Spleen (tissue), 11 donors: ENCODE results near the gene ICAM5. TPM values are rescaled to one million over a fixed set of nuclear protein-coding genes. Genes with fewer than 3 reads are reported as not detected.

Source experiments
- DNase-seq: peaks from one replicate; pipeline ENCODE4 v3.0.0-alpha.2; 2020
- H3K27ac ChIP-seq, 8 donors: fragments of 200-600 bp; sonication (generic) in 7 of 8; 1 replicate in 4 of 8; 2 replicates in 4 of 8; pipeline versions ENCODE4 v1.5.0 to v1.8.0; 2016 to 2021; ENCODE audit warnings: inconsistent platforms in 4 of 8, mild to moderate bottlenecking in 4 of 8, moderate library complexity in 1 of 8
- H3K27me3 ChIP-seq, 7 donors: fragments of 200-600 bp; sonication (generic) in 6 of 7; replicated peaks in 1 of 7; 1 replicate in 4 of 7; 2 replicates in 3 of 7; pipeline versions ENCODE4 v1.5.0 to v1.8.0; 2016 to 2021; ENCODE audit warnings: inconsistent platforms in 3 of 7, mild to moderate bottlenecking in 1 of 7
- H3K36me3 ChIP-seq, 6 donors: fragments of 200-600 bp; sonication (generic) in 5 of 6; 1 replicate in 4 of 6; 2 replicates in 2 of 6; pipeline versions ENCODE4 v1.5.0 to v1.8.0; 2016 to 2021; ENCODE audit warnings: inconsistent platforms in 2 of 6
- H3K4me1 ChIP-seq, 6 donors: fragments of 200-600 bp; sonication (generic) in 5 of 6; 1 replicate in 3 of 6; 2 replicates in 3 of 6; pipeline versions ENCODE4 v1.5.0 to v1.8.0; 2016 to 2021; ENCODE audit warnings: inconsistent platforms in 3 of 6
- H3K4me3 ChIP-seq, 8 donors: fragments of 200-600 bp; sonication (generic) in 7 of 8; 1 replicate in 4 of 8; 2 replicates in 4 of 8; pipeline versions ENCODE4 v1.5.0 to v1.8.0; 2016 to 2021; ENCODE audit warnings: inconsistent platforms in 4 of 8, mild to moderate bottlenecking in 4 of 8, moderate library complexity in 2 of 8
- H3K9me3 ChIP-seq, 8 donors: fragments of 200-600 bp; sonication (generic) in 7 of 8; 1 replicate in 4 of 8; 2 replicates in 4 of 8; pipeline versions ENCODE4 v1.5.0 to v1.8.0; 2016 to 2021; ENCODE audit warnings: inconsistent platforms in 4 of 8
- POLR2A ChIP-seq, 3 donors: fragments of 450-650 bp; IDR thresholded peaks; one replicate each; pipeline ENCODE4 v1.5.1; 2017; ENCODE audit warnings: antibody characterized with exemption in 3 of 3, mild to moderate bottlenecking in 1 of 3
- POLR2AphosphoS5 ChIP-seq, 3 donors: sonication (generic); formaldehyde crosslinking; IDR thresholded peaks; one replicate each; pipeline ENCODE4 v1.5.1; 2017; ENCODE audit warnings: antibody characterized with exemption in 3 of 3
- WGBS, 5 donors: extraction: QIAGEN DNeasy Blood & Tissue Kit in 3 of 5; methylation state at CpG; one replicate each; pipeline versions ENCODE4 v1.1.5 to v1.1.7; 2013 to 2018; 5-methylcytosine and 5-hydroxymethylcytosine counted together
- intact Hi-C: fragments of 100-400 bp; cut with DNase I; formaldehyde crosslinking; loops from one replicate; pipeline ENCODE4 v1.15.0; 2023; ENCODE audit warnings: low total_unique reads
- polyA plus RNA-seq, 3 donors: library from polyadenylated mRNA; stranded (reverse); fragments of 200-250 nt; gene quantifications; one replicate each; pipeline ENCODE4 v1.2.1, GENCODE V29; 2013
- total RNA-seq, 7 donors: library from RNA; depleted of rRNA in 3 of 7; stranded (reverse); fragments of >200 nt in 3 of 7; fragmentation: NEBNext Ultra II Directional in 4 of 7; extraction: Animal tissue kit (Norgen Biotek cat#: 25700) in 4 of 7; gene quantifications; one replicate each; pipeline versions ENCODE4 v1.1.0 to v1.2.1, GENCODE V29; 2016 to 2021
- TF ChIP-seq, protein P1 (sequence below), 11 experiments: fragments of 200-600 bp in 7 of 11; fragments of 450-650 bp in 4 of 11; sonication (generic) in 4 of 11; IDR thresholded peaks in 8 of 11; conservative IDR thresholded peaks in 3 of 11; 1 replicate in 7 of 11; 2 replicates in 4 of 11; pipeline versions ENCODE4 v1.4.0 to v1.8.0; 2016 to 2021; ENCODE audit warnings: antibody characterized with exemption in 11 of 11, inconsistent platforms in 4 of 11, mild to moderate bottlenecking in 1 of 11
- donor health status: healthy with polysubstance abuse.
- donor health status: DM: no; HTN: no; CAD: no; lungs with moderate emphysema.
- donor health status: DM: no; HTN: no; CAD: no.
- donor health status: Bipolar disorder and iron deficiency.
- donor health status: healthy.
- donor health status: DM: no; HTN: no; CAD: no.
- donor health status: DM: yes; HTN: yes; CAD: no.

Gene ICAM5
- total and polyA plus RNA-seq, 10 donors = 0.07 to 1.4 (median 0.69) TPM

DNA sequence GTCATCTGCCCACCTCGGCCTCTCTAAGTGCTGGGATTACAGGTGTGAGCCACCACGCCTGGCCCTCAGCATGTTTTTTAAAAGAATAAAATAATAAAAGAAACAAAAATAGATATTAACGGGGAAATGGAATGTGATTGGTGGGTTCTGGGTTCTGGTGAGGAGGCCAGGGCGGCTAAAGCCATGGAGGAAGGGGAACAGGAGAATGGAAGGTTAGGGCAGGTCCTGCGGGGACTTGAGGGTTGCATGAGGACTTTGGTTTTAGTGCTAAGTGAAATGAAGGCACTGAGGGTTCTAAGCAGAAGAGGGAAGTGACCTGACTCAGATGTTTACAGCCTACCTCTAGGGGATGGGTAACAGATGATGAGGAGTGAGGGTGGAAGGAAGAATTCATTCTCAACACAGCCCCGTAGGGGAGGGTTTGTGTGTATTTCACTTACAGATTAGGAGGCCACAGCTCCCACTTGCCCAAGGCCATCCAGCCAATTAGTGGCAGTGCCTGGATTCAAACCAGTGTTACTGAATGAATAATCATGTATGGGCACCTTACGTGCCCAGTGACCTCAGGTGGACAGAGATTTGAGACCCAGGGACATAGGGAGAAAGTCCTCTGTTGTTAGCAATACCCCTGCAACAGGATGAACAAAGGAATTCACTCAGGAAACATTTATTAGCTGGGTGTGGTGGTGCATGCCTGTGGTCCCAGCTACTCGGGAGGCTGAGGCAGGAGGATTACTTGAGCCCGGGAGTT, 44.4 kb upstream of the ICAM5 start:
- H3K4me3 ChIP-seq = no peak overlapping the region
- intact Hi-C loops = loop anchor here (5.0 to 10.0 kb wide), 2 partner anchors 51 to 313 kb away; partner anchors contain the start of gene DNMT1
- no peak for TF ChIP-seq POLR2A (IDR thresholded peaks at IDR 0.05)
- TF ChIP-seq, protein P1, sequence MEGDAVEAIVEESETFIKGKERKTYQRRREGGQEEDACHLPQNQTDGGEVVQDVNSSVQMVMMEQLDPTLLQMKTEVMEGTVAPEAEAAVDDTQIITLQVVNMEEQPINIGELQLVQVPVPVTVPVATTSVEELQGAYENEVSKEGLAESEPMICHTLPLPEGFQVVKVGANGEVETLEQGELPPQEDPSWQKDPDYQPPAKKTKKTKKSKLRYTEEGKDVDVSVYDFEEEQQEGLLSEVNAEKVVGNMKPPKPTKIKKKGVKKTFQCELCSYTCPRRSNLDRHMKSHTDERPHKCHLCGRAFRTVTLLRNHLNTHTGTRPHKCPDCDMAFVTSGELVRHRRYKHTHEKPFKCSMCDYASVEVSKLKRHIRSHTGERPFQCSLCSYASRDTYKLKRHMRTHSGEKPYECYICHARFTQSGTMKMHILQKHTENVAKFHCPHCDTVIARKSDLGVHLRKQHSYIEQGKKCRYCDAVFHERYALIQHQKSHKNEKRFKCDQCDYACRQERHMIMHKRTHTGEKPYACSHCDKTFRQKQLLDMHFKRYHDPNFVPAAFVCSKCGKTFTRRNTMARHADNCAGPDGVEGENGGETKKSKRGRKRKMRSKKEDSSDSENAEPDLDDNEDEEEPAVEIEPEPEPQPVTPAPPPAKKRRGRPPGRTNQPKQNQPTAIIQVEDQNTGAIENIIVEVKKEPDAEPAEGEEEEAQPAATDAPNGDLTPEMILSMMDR (IDR thresholded peaks at IDR 0.05 in 8 of 11, conservative IDR thresholded peaks at IDR 0.05 in 3 of 11) = no peak
- TF ChIP-seq POLR2AphosphoS5 (IDR thresholded peaks at IDR 0.05) = no peak

DNA sequence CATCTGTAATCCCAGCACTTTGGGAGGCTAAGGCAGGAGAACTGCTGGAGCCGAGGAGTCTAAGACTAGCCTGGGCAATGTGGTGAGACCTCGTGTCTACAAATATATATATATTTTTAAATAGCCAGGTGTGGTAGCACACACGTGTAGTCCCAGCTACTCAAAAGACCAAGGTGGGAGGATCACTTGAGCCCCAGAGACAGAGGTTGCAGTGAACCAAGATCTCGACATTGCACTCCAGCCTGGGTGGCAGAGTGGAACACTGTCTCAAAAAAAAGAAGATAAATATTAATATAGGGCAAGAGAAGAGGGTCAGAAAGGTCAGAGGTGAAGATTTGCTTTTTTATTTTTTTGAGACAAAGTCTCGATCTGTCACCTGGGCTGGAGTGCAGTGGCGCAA, 43.2 kb upstream of the ICAM5 start:
- peaks cover 4 to 18% (median 14%) of the 10 kb centered on the region in 6 donors for H3K4me1 ChIP-seq
- TF ChIP-seq POLR2AphosphoS5 (IDR thresholded peaks at IDR 0.05) (no peak), POLR2A (IDR thresholded peaks at IDR 0.05) (no peak)
- TF ChIP-seq, protein P1 (IDR thresholded peaks at IDR 0.05 in 8 of 11, conservative IDR thresholded peaks at IDR 0.05 in 3 of 11) = no peak
- no peak overlapping the region for H3K27ac ChIP-seq
- DNase-seq = no peak
- H3K36me3 ChIP-seq = no peaks in the 10 kb centered on the region
- no peaks in the 10 kb centered on the region for H3K9me3 ChIP-seq
- 71 to 87% (median 82%) methylated on average over 6 of the region's 6 CpGs for WGBS, 5 donors
- no peaks in the 10 kb centered on the region for H3K27me3 ChIP-seq
- intact Hi-C loops = loop anchor here (5.0 to 10.0 kb wide), 2 partner anchors 52 to 314 kb away; partner anchors contain the start of gene DNMT1
- H3K4me3 ChIP-seq = no peak overlapping the region

More for the DNA sequence above, 44.4 kb upstream of the ICAM5 start:
- Histone ChIP-seq H3K27me3 (no peaks in the 10 kb centered on the region), H3K27ac (no peak overlapping the region), H3K9me3 (no peaks in the 10 kb centered on the region), H3K36me3 (no peaks in the 10 kb centered on the region), H3K4me1 (peaks cover 4 to 7% (median 5%) of the 10 kb centered on the region in 6 donors)
- WGBS, 5 donors = 73 to 75% (median 73%) methylated on average over 9 of the region's 9 CpGs
- DNase-seq = no peak

DNA sequence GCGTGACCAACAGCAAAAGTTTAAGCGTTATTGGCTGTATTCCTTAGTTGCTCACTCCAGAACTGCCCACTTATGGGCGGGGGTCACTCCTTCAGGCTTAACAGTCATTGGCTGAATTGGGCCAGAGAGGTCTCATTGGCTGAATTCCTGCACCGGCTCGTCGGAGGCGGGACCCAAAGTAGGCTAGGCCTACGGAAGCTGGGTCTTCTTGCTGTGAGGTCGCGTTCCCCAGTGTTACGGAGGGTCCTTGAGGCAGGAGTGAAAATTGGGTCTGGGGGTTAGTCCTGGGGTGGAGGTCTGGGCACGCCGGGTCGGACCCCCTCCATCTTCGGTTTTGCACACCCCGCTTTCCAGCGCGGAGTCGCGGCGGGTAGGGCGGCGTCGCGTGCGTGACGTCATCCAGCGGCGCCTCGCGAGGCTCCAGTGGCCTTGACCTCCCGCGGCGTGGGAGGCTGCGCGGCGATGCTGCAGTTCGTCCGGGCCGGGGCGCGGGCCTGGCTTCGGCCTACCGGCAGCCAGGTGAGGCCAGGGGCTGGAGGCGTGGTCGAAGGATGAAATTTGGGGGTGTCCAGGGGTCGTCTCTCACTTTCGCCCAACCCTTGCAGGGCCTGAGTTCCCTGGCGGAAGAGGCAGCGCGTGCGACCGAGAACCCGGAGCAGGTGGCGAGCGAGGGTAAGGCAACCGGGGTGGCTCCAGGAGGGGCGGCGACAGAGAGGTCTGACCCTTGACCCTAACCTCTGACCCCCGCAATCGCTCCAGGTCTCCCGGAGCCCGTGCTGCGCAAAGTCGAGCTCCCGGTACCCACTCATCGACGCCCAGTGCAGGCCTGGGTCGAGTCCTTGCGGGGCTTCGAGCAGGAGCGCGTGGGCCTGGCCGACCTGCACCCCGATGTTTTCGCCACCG, 37.7 kb upstream of the ICAM5 start, which contains the start of gene MRPL4:
TSS of gene MRPL4 (plus strand) at position 423 of the 903 bp plus-strand sequence. CDS start at position 463, 40 bp downstream.
- H3K4me3 ChIP-seq = peak within 1 kb of the TSS; percentile 76 to 97 (median 93)
- no peaks in the 10 kb centered on the region for H3K9me3 ChIP-seq
- peaks cover 11 to 39% (median 29%) of the 10 kb centered on the region in 6 donors for H3K4me1 ChIP-seq
- H3K27me3 ChIP-seq = no peaks in the 10 kb centered on the region
- WGBS, 5 donors = 0 to 1% (median 0%) methylated on average over 31 to 77 of the region's 77 CpGs
- H3K36me3 ChIP-seq = peaks cover 0 to 38% (median 29%) of the 10 kb centered on the region in 6 donors
- intact Hi-C loops = loop anchor here (10.0 kb wide), 1 partner anchor 137 kb away; the partner anchor contains the start of genes EIF3G and P2RY11
- TF ChIP-seq, protein P1 (IDR thresholded peaks at IDR 0.05 in 8 of 11, conservative IDR thresholded peaks at IDR 0.05 in 3 of 11) = peak in 3 of 11 experiments; percentile 4 to 13 (median 12)
- TF ChIP-seq POLR2AphosphoS5 (IDR thresholded peaks at IDR 0.05) (peak; percentile 92 to 96 (median 93)), POLR2A (IDR thresholded peaks at IDR 0.05) (peak in 2 of 3 donors; percentile 51 to 64)
- DNase-seq = peak; percentile 97
- H3K27ac ChIP-seq = peak within 1 kb of the TSS; percentile 70 to 95 (median 92)
